GM13977 (cell line): ENCODE results near the gene SMARCC2.

Experiments
- DNase-seq: peaks from one replicate; pipeline ENCODE4 v3.0.0; 2012; ENCODE audit warnings: low spot score
- in situ Hi-C: fragments of 300-500 bp; cut with MboI; formaldehyde crosslinking; loops from one replicate; pipeline ENCODE4 v1.12.0; 2022; ENCODE audit warnings: low sequenced_read_pairs, low pct_unique_long_range_greater_than_20kb, mixed read lengths, inconsistent platforms; ENCODE audit not compliant: unreplicated experiment
- TF ChIP-seq, protein P1 (sequence below): IDR thresholded peaks from 2 replicates; pipeline ENCODE4 v1.5.1; 2012; ENCODE audit warnings: mild to moderate bottlenecking, control low read depth; ENCODE audit not compliant: insufficient read depth; ENCODE audit errors: extremely low read depth, missing control alignments

The SMARCC2 gene

DNA sequence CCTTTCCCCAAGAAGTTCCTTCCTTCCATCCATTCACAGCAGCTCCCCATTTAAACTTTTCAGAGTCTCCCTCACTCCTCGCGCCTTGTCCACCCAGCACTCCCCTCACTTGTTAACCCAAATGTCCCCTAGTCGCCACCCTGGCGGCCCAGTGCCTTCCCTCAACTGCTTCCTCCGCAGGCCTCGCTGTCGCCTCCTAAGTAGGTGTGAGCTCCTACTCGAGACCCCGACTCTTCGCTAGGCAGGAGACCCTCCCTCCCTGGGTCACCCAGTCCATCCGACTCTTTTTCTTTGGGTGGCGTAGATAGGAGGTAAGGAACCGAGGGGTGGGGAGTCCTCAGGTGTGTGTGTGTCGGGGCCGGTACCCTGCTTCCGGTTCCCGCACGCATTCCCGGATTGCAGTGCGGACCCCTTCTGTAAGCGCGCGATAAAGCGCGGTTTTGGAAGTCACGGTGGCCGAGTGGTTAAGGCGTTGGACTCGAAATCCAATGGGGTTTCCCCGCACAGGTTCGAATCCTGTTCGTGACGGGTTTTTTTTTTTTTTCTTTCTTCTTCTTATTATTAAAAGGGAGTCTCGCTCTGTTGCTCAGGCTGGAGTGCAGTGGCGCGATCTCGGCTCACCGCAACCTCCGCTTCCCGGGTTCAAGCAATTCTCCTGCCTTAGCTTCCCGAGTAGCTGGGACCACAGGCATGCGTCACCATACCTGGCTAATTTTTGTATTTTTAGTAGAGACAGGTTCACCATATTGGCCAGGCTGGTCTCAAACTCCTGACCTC is 823 bp upstream of the SMARCC2 start:
- peak; percentile 78 for DNase-seq
- in situ Hi-C loops, result no loop called here
- TF ChIP-seq, protein P1, sequence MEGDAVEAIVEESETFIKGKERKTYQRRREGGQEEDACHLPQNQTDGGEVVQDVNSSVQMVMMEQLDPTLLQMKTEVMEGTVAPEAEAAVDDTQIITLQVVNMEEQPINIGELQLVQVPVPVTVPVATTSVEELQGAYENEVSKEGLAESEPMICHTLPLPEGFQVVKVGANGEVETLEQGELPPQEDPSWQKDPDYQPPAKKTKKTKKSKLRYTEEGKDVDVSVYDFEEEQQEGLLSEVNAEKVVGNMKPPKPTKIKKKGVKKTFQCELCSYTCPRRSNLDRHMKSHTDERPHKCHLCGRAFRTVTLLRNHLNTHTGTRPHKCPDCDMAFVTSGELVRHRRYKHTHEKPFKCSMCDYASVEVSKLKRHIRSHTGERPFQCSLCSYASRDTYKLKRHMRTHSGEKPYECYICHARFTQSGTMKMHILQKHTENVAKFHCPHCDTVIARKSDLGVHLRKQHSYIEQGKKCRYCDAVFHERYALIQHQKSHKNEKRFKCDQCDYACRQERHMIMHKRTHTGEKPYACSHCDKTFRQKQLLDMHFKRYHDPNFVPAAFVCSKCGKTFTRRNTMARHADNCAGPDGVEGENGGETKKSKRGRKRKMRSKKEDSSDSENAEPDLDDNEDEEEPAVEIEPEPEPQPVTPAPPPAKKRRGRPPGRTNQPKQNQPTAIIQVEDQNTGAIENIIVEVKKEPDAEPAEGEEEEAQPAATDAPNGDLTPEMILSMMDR, result no peak

DNA sequence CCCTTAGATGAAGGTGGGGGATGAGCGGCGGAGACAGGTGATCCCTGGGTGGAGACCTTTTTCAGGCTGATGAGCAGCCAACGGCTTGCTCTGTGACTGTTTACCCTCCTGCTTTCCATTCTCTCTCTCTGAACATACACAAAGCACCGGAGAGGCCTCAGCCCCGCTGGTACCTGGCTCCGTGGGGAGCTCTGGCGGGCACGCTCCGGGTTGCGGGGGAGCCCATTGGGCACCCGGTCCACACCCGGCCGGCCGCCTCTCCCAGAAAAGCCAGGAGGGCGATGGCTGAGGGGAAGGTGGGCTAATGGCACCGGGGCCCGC is 545 bp downstream of the SMARCC2 start:
- TF ChIP-seq, protein P1, result no peak
- in situ Hi-C loops, result no loop called here
- peak; percentile 36 for DNase-seq

DNA sequence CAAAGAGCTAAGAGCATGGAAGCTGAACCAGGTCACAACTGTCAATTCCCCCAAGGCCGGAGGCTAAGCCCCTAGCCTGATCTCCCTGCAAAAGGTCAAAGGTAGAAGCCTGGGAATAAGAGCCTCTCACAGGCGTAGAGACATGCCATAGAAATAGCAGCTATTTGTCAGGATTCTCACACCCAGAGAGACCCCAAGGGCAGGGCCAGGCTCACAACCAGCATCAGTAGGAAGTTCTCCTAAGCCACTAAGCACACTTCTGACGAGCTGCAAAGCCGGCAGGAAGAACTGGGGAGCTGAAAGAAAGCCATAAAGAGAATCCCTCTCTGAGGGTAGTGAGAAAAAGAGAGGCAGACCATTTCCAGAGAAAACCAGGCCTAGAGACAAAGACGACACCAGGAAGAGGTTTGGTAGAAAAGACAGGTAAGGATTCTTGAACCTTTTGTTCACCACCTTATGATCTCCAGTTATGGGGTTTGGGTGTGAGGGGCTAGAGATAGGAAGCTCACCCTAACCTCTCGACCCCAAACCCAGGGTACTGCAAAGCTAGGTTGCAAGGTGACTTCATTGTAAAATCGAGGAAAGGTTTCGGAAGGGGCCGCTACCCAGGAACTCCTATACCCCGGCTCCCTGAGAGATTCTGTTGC is 1.0 kb downstream of the SMARCC2 start:
- TF ChIP-seq, protein P1, result no peak
- in situ Hi-C loops, result no loop called here
- no peak for DNase-seq

DNA sequence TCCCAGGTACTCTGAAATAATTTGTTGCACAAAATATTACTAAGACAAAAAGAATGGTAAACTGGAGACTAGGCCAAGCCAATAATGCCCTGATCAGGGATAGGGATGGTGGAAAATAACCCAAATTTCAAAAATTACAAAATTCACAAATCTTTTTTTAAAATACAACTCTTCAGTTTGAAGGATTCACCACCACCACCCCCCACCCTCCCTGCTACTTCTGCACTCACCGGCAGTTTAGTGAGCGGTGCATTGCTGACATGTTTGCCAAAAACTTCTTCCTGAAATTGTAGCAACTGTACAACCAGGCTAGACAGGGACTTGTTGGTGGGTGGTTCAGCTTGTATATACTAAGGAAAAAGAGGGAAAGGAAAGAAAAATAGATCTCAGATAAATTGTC is 2.3 kb downstream of the SMARCC2 start:
- no peak for DNase-seq
- in situ Hi-C loops, result no loop called here

DNA sequence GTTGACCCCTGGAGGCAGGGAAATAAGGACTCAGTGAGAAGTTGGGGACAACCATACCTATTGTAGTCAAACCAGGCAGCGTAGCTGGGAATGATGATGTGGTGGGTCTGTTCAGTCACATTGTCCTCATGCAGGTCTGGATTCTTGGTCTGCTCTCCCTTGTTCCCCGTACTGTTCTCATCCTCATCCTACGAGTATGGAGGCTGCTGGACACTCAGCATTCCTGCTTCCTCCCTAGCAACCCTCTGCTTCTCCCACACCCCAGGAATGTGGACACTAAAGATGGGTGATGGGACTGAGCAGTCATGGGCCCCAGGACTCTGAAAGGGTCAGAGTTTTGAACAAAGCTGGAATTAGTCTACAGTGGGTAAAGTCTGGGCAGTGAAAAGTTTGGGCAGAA is 10.9 kb downstream of the SMARCC2 start:
- DNase-seq, result no peak
- in situ Hi-C loops, result no loop called here
- TF ChIP-seq, protein P1, result no peak

More for the DNA sequence above, 2.3 kb downstream of the SMARCC2 start:
- TF ChIP-seq, protein P1, result no peak

DNA sequence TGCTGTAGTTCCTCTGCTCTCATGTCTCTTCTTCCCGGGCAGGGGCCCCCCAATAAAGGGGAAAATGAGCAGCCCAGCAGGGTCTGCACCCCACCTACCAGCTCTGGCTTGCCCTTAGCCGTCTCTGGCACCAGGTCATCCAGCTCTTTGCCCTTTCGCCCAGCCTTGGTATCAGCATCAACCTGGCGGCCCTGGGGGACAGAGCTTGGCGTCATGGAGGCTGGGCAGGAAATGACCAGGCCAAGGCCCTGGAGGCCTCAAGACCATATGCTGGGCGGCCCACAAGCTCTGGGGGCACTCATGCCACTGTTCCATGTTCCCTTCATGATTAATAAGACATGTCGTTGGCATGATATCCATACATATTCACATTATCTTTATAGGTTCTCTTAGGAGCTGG is 16.4 kb downstream of the SMARCC2 start:
- no peak for DNase-seq
- in situ Hi-C loops, result no loop called here
- TF ChIP-seq, protein P1, result no peak
